SJSA1 (cell line): ENCODE measurements around the gene EIF4G3. TPM values are rescaled to one million over a fixed set of nuclear protein-coding genes. Genes with fewer than 3 reads are reported as not detected.

Experiments used
- DNase-seq, 2 experiments: peaks; one replicate each; pipeline ENCODE4 v3.0.0-alpha.2; 2015 to 2020; ENCODE audit warnings: low spot score in 2 of 2, low read depth in 1 of 2
- H3K27ac ChIP-seq: fragments of 250-450 bp; sonication (Bioruptor Pico); 2 replicates; pipeline ENCODE4 v1.5.1; 2020; ENCODE audit warnings: mild to moderate bottlenecking, moderate library complexity
- H3K27me3 ChIP-seq: fragments of 250-450 bp; sonication (Bioruptor Pico); replicated peaks from 2 replicates; pipeline ENCODE4 v1.5.1; 2020; ENCODE audit warnings: mild to moderate bottlenecking, moderate library complexity
- H3K36me3 ChIP-seq: fragments of 250-450 bp; sonication (Bioruptor Pico); 2 replicates; pipeline ENCODE4 v1.5.1; 2020; ENCODE audit warnings: mild to moderate bottlenecking
- H3K4me1 ChIP-seq: fragments of 250-450 bp; sonication (Bioruptor Pico); replicated peaks from 2 replicates; pipeline ENCODE4 v1.6.1; 2021; ENCODE audit warnings: mild to moderate bottlenecking
- H3K4me3 ChIP-seq: fragments of 250-450 bp; sonication (Bioruptor Pico); 2 replicates; pipeline ENCODE4 v1.5.1; 2020; ENCODE audit warnings: mild to moderate bottlenecking
- H3K9me3 ChIP-seq: fragments of 250-450 bp; sonication (Bioruptor Pico); replicated peaks from 2 replicates; pipeline ENCODE4 v1.5.1; 2020; ENCODE audit warnings: mild to moderate bottlenecking
- total RNA-seq: library from RNA; depleted of rRNA; stranded (reverse); fragments of >200 nt; shearing (Covaris generic); gene quantifications from 2 replicates; pipeline ENCODE4 v1.2.3, GENCODE V29; 2014

Gene EIF4G3
- total RNA-seq, 1 experiment from 2014 or later: 30.2 TPM

DNA sequence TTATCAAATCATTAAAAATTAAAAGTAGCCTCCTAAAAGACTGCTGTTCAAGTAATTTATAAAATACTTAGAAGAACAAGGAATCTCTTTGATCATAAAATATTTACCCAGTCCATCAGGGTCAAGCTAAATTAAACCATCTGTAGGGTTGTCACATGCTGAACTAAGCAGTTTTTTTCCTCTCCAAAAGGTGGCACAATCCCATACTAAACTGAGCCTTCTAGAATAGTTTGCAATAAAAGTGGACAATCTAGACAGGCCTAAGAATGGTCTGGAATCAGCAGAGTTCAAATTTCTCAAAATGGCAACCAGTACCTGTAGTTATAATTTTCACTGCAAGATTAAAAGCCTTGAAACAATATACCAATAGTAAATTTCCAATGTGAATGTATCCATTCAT is 194.8 kb downstream of the EIF4G3 start:
- Histone ChIP-seq H3K36me3 (no peaks in the 10 kb centered on the region; the same call in 1 of the 2 replicates), H3K9me3 (no peaks in the 10 kb centered on the region), H3K27me3 (no peaks in the 10 kb centered on the region), H3K4me1 (peaks cover 32% of the 10 kb centered on the region), H3K27ac (no peak overlapping the region), H3K4me3 (no peak overlapping the region)
- no peak for DNase-seq

DNA sequence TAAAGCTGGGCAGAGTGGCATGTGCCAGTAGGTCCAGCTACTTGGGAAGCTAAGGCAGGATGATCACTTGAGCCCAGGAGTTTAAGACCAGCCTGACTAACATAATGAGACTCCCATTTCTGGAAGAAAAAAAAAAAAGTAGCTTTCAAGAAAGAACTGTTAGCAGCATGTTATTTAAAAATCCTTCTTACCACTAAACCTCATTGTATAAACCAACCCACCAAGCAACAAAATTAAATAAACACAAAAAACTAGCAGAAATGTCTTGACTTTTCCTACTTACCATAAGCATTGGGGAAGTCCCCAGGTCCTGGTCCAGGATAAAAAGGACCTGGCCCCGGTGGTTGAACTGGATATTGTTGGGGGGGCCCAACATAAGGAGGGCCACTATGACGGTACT is 196.6 kb downstream of the EIF4G3 start:
- DNase-seq: peak in 1 of 2 experiments; percentile 51
- H3K27me3 ChIP-seq: no peaks in the 10 kb centered on the region
- H3K36me3 ChIP-seq: no peaks in the 10 kb centered on the region; the same call in 1 of the 2 replicates
- H3K4me1 ChIP-seq: peaks cover 33% of the 10 kb centered on the region
- no peak overlapping the region for H3K4me3 ChIP-seq
- no peaks in the 10 kb centered on the region for H3K9me3 ChIP-seq
- H3K27ac ChIP-seq: no peak overlapping the region

DNA sequence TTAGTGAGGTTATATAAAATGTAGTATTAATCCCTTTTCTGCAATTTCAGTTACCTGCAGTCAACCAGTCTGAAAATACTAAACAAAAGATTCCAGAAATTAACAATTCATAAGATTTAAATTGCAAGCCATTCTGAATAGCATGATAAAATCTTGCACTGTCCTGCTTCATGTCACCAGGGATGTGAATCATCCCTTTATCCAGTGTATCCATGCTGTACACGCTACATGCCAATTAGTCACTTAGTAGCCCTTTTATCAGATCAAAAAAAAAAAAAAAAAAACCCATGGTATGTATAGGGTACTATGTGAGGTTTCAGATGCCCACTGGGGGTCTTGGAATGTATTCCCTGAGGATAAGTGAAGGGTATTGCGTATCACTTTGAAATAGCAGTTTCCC is 198.3 kb downstream of the EIF4G3 start:
- Histone ChIP-seq H3K4me3 (no peak overlapping the region), H3K36me3 (peaks cover 2% of the 10 kb centered on the region; the same call in 1 of the 2 replicates), H3K27me3 (no peaks in the 10 kb centered on the region), H3K4me1 (peaks cover 48% of the 10 kb centered on the region), H3K9me3 (no peaks in the 10 kb centered on the region), H3K27ac (no peak overlapping the region)
- no peak for DNase-seq

DNA sequence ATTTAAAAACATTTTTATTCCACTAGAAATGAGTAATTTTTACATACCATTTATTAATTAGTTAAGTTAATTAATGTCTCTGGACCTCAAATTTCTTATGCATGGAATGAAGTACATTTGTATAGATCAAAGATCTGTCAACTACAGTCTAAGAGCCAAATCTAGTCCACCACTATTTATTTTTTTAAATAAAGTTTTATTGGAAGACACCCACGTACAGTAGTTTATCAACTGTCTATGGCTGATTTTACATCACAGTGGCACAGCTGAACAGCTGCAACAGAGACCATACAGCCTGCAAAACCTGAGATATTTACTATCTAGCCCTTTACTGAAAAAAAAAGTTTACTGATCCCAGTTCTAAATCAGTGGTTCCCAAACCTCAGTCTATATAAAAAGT is 201.0 kb downstream of the EIF4G3 start:
- peaks cover 23% of the 10 kb centered on the region for H3K36me3 ChIP-seq
- no peaks in the 10 kb centered on the region for H3K27me3 ChIP-seq
- H3K4me1 ChIP-seq: peaks cover 37% of the 10 kb centered on the region
- no peaks in the 10 kb centered on the region for H3K9me3 ChIP-seq
- H3K4me3 ChIP-seq: no peak overlapping the region
- DNase-seq: no peak
- H3K27ac ChIP-seq: no peak overlapping the region

DNA sequence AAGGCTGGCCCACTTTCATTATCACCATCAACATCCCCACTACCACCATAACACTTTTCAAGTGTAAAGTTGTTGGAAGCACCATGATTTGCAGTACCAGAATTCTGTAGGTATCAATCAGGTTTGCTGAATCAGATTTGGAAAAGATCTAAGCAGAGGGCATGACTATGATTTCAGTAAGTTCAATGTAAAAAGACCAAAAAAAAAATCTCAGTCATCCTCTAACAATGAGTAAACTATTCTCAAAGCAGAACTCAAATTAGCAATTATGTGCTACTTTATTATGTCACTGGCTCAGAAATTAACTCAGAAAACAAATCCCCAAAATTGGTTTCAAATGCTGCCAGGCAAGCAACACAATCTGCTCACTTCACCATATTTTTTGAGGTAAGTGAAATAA is 201.7 kb downstream of the EIF4G3 start:
- Histone ChIP-seq H3K27ac (peak overlapping the region; percentile 86), H3K4me3 (no peak overlapping the region), H3K36me3 (peaks cover 23% of the 10 kb centered on the region), H3K9me3 (no peaks in the 10 kb centered on the region), H3K4me1 (peaks cover 30% of the 10 kb centered on the region), H3K27me3 (no peaks in the 10 kb centered on the region)
- DNase-seq: no peak

DNA sequence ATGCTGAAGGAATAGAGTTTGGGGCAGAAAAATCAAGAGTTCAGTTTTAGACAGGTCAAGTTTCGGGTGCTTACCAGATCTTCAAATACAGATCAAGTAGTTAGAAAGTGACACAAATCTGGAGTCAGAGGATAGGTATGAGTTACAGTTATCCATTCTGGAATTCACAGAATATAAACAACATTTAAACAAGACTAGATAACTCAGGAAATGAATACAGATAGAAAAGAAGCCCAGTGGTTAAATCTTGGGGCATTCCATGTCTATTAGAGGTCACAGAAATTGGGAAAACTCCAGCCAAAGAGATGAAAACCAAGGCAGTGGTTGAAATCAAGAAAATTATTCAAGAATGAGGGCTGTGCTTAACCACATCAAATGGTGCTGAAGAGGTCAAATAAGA is 202.6 kb downstream of the EIF4G3 start:
- no peaks in the 10 kb centered on the region for H3K9me3 ChIP-seq
- peak overlapping the region; percentile 86 for H3K27ac ChIP-seq
- peaks cover 26% of the 10 kb centered on the region for H3K4me1 ChIP-seq
- H3K36me3 ChIP-seq: peaks cover 23% of the 10 kb centered on the region
- H3K4me3 ChIP-seq: no peak overlapping the region
- DNase-seq: peak in 1 of 2 experiments; percentile 76
- H3K27me3 ChIP-seq: no peaks in the 10 kb centered on the region

DNA sequence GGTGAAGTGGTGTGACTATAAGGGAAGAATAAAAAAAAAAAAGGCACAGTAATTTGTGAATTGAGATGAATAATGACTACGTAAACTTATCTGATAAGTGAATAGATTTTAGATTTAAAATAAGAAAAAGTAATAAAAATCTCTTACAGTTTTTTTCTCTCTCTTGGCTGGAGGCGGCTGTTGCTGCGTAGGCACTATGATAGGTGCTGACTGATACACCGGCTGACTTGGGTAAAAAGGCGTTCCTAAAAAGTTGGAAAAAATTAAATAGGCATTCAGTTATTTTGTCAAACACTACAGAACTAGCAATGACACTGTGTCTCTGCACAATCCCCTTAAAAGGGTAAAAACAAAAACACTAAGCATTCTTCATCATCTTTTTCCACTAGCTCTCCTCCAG is 203.8 kb downstream of the EIF4G3 start:
- peak overlapping the region; percentile 86 for H3K27ac ChIP-seq
- no peaks in the 10 kb centered on the region for H3K27me3 ChIP-seq
- peaks cover 22% of the 10 kb centered on the region for H3K4me1 ChIP-seq
- no peak overlapping the region for H3K4me3 ChIP-seq
- no peaks in the 10 kb centered on the region for H3K9me3 ChIP-seq
- DNase-seq: no peak
- H3K36me3 ChIP-seq: peaks cover 28% of the 10 kb centered on the region

DNA sequence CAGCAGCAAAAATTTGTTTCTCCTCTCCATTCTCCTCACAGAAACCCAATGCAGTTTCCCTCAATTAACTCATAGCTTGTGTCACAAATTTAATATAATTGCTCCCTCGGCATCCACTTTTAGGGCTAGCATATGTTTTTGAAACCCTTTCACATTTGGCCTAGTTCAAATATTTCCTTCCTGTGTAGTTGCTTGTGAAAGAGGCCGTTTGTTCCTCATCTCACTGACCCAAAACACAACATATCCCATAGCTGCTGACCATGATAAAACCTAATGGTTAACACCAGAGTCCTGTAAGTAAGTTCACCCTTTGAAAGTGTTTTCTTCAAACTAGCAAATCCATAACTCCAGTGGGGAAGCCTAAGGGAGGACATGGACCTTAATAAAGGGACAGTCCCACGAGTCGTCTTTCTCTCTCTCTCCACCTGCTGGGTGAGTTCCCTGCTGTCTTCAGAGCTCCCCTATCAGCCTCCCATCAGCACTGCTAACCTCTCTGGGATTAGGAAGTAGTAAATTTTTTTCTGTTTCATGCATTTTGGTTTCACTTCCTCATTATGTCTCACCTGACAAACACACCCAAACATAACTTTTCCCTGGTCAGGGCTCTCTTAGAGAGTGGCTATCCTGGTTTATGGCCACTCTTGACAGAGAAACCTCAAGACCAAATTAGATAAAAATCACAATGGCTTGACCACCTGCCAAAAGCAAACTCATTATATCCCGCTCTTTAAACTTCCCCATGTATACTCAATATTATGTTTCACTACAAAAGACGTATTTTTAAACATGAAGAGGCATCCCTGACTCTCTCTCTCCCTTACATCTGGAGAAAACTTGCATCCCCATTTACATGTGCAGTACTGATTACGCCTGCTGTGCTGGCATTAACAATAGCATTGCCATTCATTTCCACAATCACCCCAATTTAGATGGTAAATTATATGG is 211.9 kb downstream of the EIF4G3 start:
- Histone ChIP-seq H3K9me3 (no peaks in the 10 kb centered on the region), H3K27me3 (no peaks in the 10 kb centered on the region), H3K4me3 (no peak overlapping the region), H3K27ac (no peak overlapping the region), H3K36me3 (peaks cover 5% of the 10 kb centered on the region), H3K4me1 (no peaks in the 10 kb centered on the region)
- no peak for DNase-seq

DNA sequence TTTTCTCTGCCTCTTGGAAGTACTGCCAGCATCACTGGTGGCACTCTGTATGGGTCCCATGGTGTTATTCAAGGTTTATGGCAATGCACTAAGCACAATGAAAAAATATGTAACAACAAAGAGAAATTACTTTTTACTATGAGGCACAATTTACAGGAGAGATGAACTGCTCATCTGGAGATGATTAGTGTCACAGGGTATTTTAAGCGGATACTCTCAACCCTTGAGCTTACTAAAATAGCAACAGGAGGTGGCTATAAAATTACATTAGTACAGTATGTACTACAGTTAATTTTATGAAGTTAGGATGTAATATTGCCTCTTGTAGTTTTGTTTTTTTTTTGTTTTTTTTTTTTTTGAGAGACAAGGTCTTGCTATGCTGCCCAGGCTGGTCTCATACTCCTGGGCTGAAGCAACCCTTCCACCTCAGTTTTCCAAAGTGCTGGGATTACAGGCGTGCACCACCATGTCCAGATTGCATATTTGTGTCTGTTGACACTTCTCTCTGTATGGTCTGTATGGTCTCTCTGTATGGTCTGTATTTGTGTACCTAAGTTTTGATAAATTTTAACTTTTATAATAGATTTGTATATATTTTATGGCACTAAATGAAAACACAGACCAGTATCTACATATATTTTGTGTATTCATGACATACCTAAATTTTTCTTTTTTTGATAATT is 214.0 kb downstream of the EIF4G3 start:
- H3K27me3 ChIP-seq: no peaks in the 10 kb centered on the region
- H3K27ac ChIP-seq: no peak overlapping the region
- no peaks in the 10 kb centered on the region for H3K4me1 ChIP-seq
- no peak overlapping the region for H3K4me3 ChIP-seq
- no peaks in the 10 kb centered on the region for H3K36me3 ChIP-seq
- DNase-seq: no peak
- H3K9me3 ChIP-seq: no peaks in the 10 kb centered on the region

DNA sequence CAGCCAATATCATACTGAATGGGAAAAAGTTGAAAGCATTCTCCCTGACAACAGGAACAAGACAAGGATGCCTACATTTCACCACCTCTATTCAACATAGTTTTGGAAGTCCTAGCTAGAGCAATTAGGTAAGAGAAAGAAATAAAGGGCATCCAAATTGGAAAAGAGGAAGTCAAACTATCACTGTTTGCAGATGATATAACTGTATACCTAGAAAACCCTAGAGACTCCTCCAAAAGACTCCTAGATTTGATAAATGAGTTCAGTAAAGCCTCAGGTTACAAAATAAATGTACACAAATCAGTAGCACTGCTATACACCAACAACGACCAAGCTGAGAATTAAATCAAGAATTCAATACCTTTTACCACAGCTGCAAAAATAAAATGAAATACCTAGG is 218.3 kb downstream of the EIF4G3 start:
- H3K4me1 ChIP-seq: no peaks in the 10 kb centered on the region
- H3K27ac ChIP-seq: no peak overlapping the region
- H3K4me3 ChIP-seq: no peak overlapping the region

DNA sequence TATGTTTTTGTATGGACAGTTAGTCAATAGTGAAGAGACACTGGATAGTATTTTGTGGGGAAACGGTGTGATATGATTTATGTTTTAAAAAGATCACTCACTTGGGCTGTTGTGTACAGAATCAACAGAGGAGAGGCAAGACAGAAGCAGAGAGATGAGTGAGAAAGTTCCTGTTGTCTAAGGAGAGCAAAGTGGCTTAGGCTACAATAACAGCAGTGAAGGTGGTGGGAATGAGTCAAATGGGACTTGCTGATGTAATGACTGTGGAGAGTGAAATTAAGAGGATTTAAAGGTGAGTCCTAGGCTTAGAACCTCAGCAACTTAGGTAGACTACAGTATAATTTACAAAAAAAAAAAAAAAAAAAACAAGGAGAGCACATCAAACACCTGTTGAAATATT is 220.4 kb downstream of the EIF4G3 start:
- Histone ChIP-seq H3K27ac (no peak overlapping the region), H3K4me3 (no peak overlapping the region), H3K27me3 (no peaks in the 10 kb centered on the region), H3K9me3 (no peaks in the 10 kb centered on the region), H3K4me1 (no peaks in the 10 kb centered on the region), H3K36me3 (no peaks in the 10 kb centered on the region)
- no peak for DNase-seq

More for the DNA sequence above, 218.3 kb downstream of the EIF4G3 start:
- Histone ChIP-seq H3K9me3 (no peaks in the 10 kb centered on the region), H3K27me3 (no peaks in the 10 kb centered on the region), H3K36me3 (no peaks in the 10 kb centered on the region)
- DNase-seq: no peak

DNA sequence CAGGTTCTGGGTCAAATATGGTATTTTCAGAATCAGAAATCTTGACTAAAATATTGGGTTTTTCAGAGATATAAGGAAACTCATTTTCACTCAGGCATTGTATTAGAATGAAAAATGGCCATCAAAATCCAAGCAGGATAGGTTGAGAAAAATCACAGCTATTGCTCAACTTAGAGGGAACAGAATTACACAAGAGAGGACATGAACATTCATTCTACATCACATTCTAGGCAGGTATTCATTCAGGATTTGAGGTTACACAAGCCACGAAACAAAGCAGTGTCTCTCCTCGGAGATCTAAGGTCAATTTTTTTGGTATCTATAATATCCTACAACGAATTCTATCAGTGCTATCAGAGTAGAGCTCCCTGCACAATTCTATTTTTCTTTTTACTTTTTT is 226.0 kb downstream of the EIF4G3 start:
- Histone ChIP-seq H3K27me3 (no peaks in the 10 kb centered on the region), H3K27ac (no peak overlapping the region), H3K36me3 (no peaks in the 10 kb centered on the region; the same call in 1 of the 2 replicates), H3K4me1 (no peaks in the 10 kb centered on the region), H3K9me3 (no peaks in the 10 kb centered on the region), H3K4me3 (no peak overlapping the region)
- no peak for DNase-seq

DNA sequence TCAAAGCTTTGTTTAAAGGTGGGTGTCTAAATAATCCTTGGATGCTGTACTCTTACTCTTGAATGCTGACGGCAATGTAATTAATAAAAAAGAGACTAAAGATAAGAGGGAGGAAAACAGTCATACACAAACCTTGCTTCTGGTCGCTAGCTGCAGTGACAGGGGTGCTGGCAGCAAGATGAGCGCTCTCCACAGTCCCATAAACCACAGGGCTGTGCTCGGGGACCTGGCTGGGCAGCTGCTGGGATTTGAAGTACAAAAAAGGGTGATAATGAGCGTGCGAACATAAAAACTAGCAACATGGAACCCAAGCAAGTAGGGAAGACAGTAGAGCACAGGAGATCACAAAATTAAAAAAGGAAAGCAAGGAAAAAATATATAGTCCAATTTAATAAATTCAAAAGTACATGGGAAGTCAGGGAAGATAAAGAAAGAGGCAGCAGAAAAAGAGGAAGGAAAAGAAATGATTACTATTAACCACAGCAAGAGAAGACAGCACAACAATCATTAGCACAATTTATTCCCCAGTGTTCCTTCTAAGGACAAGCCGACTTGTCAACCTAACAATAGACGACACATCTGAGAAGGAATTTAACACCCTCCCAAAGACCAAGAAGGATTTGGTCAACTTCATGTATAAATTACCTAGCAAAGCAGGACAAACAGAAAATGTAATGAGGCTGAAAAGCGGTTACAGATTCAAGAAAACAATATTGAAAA is 226.7 kb downstream of the EIF4G3 start:
- no peak for DNase-seq
- Histone ChIP-seq H3K4me1 (no peaks in the 10 kb centered on the region), H3K4me3 (no peak overlapping the region), H3K36me3 (no peaks in the 10 kb centered on the region; the same call in 1 of the 2 replicates), H3K27ac (no peak overlapping the region), H3K9me3 (no peaks in the 10 kb centered on the region), H3K27me3 (no peaks in the 10 kb centered on the region)
